Measurements from ENCODE around the gene LAP3. TPM values are rescaled to one million over a fixed set of nuclear protein-coding genes. Genes with fewer than 3 reads are reported as not detected.

Gene LAP3
- total RNA-seq, 1 experiment from 2014 or later: 65.1 TPM

DNA sequence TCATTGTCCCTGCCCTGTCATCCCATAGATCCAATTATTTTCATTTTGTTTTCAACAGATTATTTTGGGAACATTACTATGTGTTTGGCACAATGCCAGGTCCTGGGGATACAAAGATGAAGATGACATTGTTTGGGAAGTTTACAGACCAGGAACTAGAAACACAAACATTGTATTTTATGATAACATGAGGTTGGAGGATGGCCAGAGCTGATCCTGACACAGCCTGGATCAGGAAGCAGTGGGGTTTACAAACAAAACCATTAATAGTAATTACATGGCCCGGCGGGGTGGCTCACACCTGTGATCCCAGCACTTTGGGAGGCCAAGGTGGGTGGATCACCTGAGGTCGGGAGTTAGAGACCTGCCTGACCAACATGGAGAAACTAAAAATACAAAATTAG is 32.2 kb upstream of the LAP3 start:
- peak; percentile 30 for DNase-seq

DNA sequence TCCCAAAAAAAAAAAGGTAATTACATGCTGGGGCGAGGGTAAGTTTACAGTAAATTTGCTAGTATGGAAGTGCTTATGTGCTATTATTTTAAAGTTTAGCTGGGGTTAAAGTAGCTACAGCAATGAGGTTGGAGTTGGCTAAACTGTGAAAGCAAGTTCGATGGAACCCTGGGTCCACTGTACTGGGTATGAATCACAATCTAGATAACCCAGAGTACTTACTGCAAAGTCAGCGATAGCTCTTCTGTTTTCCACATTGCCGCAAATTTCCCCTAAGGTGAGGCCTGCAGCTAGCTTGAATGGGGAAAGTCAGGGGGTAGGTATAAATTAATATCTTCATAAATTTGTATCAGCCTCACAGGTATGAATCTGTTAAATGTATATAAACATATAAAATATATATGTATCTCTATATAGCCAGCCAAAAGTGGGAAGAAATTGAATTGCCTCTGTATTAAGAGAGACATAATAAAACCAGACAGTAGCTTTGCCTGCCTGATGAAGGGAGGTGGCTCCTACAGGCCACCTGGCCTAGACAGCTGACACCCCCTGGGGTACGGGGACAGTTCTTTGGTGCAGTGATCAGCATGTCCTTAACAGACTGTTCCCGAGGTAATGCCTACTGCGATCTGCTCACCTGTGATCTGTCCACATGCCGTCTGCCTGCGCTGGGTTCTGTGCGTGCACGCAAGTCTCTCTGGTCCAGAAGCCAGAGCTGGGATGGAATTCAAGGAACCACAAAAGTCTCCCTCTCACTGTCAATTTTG is 31.4 kb upstream of the LAP3 start:
- Histone ChIP-seq H3K36me3 (ENCODE audit: low read depth, low read length) (no peaks in the 10 kb centered on the region), H3K9me3 (ENCODE audit: low read length) (no peaks in the 10 kb centered on the region), H3K27me3 (ENCODE audit: low read length) (no peaks in the 10 kb centered on the region), H3K9ac (ENCODE audit: low read length) (no peak overlapping the region), H3K9me2 (replicated peaks; ENCODE audit: low read length) (no peaks in the 10 kb centered on the region), H4K20me1 (ENCODE audit: low read length) (no peaks in the 10 kb centered on the region), H3K4me1 (ENCODE audit: insufficient read depth, low read length) (peaks cover 2% of the 10 kb centered on the region; the same call in 1 of the 2 replicates), H3K79me2 (ENCODE audit: low read length) (no peaks in the 10 kb centered on the region), H3K4me3 (ENCODE audit: low read length) (no peak overlapping the region), H3K4me2 (ENCODE audit: low read length) (no peak overlapping the region), H3F3A (ENCODE audit: low read length, unreplicated experiment) (no peaks in the 10 kb centered on the region), H3K27ac (ENCODE audit: low read length) (no peak overlapping the region), H2AFZ (ENCODE audit: low read length) (no peak overlapping the region)
- no TSS peak for BruUV-seq (replicated peaks)
- intact Hi-C loops (cut with micrococcal nuclease): loop anchor here (10.0 kb wide), 1 partner anchor 1049 kb away; no protein-coding TSS in a partner anchor
- DNase-seq (no peak), ATAC-seq (no peak)
- ChIA-PET CTCF (no interaction called here), POLR2A (ENCODE audit: unreplicated experiment) (no interaction called here)
- TF ChIP-seq, protein P1, sequence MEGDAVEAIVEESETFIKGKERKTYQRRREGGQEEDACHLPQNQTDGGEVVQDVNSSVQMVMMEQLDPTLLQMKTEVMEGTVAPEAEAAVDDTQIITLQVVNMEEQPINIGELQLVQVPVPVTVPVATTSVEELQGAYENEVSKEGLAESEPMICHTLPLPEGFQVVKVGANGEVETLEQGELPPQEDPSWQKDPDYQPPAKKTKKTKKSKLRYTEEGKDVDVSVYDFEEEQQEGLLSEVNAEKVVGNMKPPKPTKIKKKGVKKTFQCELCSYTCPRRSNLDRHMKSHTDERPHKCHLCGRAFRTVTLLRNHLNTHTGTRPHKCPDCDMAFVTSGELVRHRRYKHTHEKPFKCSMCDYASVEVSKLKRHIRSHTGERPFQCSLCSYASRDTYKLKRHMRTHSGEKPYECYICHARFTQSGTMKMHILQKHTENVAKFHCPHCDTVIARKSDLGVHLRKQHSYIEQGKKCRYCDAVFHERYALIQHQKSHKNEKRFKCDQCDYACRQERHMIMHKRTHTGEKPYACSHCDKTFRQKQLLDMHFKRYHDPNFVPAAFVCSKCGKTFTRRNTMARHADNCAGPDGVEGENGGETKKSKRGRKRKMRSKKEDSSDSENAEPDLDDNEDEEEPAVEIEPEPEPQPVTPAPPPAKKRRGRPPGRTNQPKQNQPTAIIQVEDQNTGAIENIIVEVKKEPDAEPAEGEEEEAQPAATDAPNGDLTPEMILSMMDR (conservative IDR thresholded peaks at IDR 0.05; ENCODE audit: low read depth, low read length): no peak
- TF ChIP-seq EZH2phosphoT487 (IDR thresholded peaks at IDR 0.05; ENCODE audit: borderline replicate concordance, low read length) (no peak), EZH2 (IDR thresholded peaks at IDR 0.05; ENCODE audit: low read length, unreplicated experiment) (no peak)

More for the DNA sequence above, 32.2 kb upstream of the LAP3 start:
- peaks cover 2% of the 10 kb centered on the region; the same call in 1 of the 2 replicates for H3K4me1 ChIP-seq (ENCODE audit: insufficient read depth, low read length)
- no peaks in the 10 kb centered on the region for H3K79me2 ChIP-seq (ENCODE audit: low read length)
- H3K27ac ChIP-seq (ENCODE audit: low read length): no peak overlapping the region
- H3K27me3 ChIP-seq (ENCODE audit: low read length): no peaks in the 10 kb centered on the region
- H3K36me3 ChIP-seq (ENCODE audit: low read depth, low read length): no peaks in the 10 kb centered on the region
- no peaks in the 10 kb centered on the region for H3F3A ChIP-seq (ENCODE audit: low read length, unreplicated experiment)
- BruUV-seq (replicated peaks): no TSS peak
- H3K4me2 ChIP-seq (ENCODE audit: low read length): no peak overlapping the region
- CTCF ChIA-PET: no interaction called here
- intact Hi-C loops (cut with micrococcal nuclease): loop anchor here (10.0 kb wide), 1 partner anchor 1050 kb away; no protein-coding TSS in a partner anchor
- H3K9me3 ChIP-seq (ENCODE audit: low read length): no peaks in the 10 kb centered on the region
- no peak overlapping the region for H2AFZ ChIP-seq (ENCODE audit: low read length)
- TF ChIP-seq, protein P1 (conservative IDR thresholded peaks at IDR 0.05; ENCODE audit: low read depth, low read length): no peak
- no peak for TF ChIP-seq EZH2 (IDR thresholded peaks at IDR 0.05; ENCODE audit: low read length, unreplicated experiment)
- no peak for TF ChIP-seq EZH2phosphoT487 (IDR thresholded peaks at IDR 0.05; ENCODE audit: borderline replicate concordance, low read length)
- H3K9me2 ChIP-seq (replicated peaks; ENCODE audit: low read length): no peaks in the 10 kb centered on the region
- H3K9ac ChIP-seq (ENCODE audit: low read length): no peak overlapping the region
- POLR2A ChIA-PET (ENCODE audit: unreplicated experiment): no interaction called here
- no peak overlapping the region for H3K4me3 ChIP-seq (ENCODE audit: low read length)
- no peaks in the 10 kb centered on the region for H4K20me1 ChIP-seq (ENCODE audit: low read length)
- ATAC-seq: no peak

DNA sequence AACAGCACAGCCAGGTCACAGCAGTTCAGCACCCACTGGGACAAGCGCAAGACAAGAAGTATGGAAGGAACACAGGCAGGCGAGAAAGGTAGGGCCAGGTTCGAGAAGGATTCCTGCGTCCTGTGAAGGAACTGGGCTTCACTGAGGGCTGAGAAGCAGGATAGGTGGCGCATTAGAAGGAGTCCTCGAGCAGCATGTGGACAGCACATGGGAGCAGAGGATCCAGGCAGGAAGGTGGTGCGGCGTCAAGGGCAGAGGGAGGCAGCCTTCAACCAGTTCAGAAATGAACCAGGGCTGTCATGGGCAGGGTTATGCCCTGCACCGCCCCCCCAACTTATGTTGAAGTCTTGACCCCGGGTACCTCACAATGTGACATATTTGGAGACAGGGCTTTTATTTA is 30.8 kb upstream of the LAP3 start:
- no peaks in the 10 kb centered on the region for H3K36me3 ChIP-seq (ENCODE audit: low read depth, low read length)
- no peak overlapping the region for H3K9ac ChIP-seq (ENCODE audit: low read length)
- H3K4me3 ChIP-seq (ENCODE audit: low read length): no peak overlapping the region
- TF ChIP-seq, protein P1 (conservative IDR thresholded peaks at IDR 0.05; ENCODE audit: low read depth, low read length): no peak
- no peak for TF ChIP-seq EZH2phosphoT487 (IDR thresholded peaks at IDR 0.05; ENCODE audit: borderline replicate concordance, low read length)
- no peak for TF ChIP-seq EZH2 (IDR thresholded peaks at IDR 0.05; ENCODE audit: low read length, unreplicated experiment)
- BruUV-seq (replicated peaks): no TSS peak
- H3K4me1 ChIP-seq (ENCODE audit: insufficient read depth, low read length): peaks cover 2% of the 10 kb centered on the region; the same call in 1 of the 2 replicates
- no peaks in the 10 kb centered on the region for H3K79me2 ChIP-seq (ENCODE audit: low read length)
- H2AFZ ChIP-seq (ENCODE audit: low read length): no peak overlapping the region
- no peak overlapping the region for H3K4me2 ChIP-seq (ENCODE audit: low read length)
- intact Hi-C loops (cut with micrococcal nuclease): loop anchor here (10.0 kb wide), 1 partner anchor 1049 kb away; no protein-coding TSS in a partner anchor
- POLR2A ChIA-PET (ENCODE audit: unreplicated experiment): no interaction called here
- no peaks in the 10 kb centered on the region for H3K9me2 ChIP-seq (replicated peaks; ENCODE audit: low read length)
- no peak overlapping the region for H3K27ac ChIP-seq (ENCODE audit: low read length)
- DNase-seq (no peak), ATAC-seq (no peak)
- H3K9me3 ChIP-seq (ENCODE audit: low read length): no peaks in the 10 kb centered on the region
- H3F3A ChIP-seq (ENCODE audit: low read length, unreplicated experiment): no peaks in the 10 kb centered on the region
- no peaks in the 10 kb centered on the region for H4K20me1 ChIP-seq (ENCODE audit: low read length)
- CTCF ChIA-PET: no interaction called here
- no peaks in the 10 kb centered on the region for H3K27me3 ChIP-seq (ENCODE audit: low read length)
